GM12878 (cell line): ENCODE data around the gene CACYBP. TPM values are rescaled to one million over a fixed set of nuclear protein-coding genes. Genes with fewer than 3 reads are reported as not detected.

Experiments used
- EZH2 ChIP-seq: IDR thresholded peaks from 2 replicates; pipeline ENCODE4 v1.6.1; 2012; ENCODE audit warnings: low read depth, mild to moderate bottlenecking, control low read depth, inconsistent platforms, low read length, borderline replicate concordance; ENCODE audit not compliant: control insufficient read depth
- MTA2 ChIP-seq: fragments of 450-650 bp; IDR thresholded peaks from 2 replicates; pipeline ENCODE4 v1.6.1; 2016; ENCODE audit warnings: low read depth, mild to moderate bottlenecking, moderate library complexity
- POLR2A ChIP-seq: IDR thresholded peaks from 2 replicates; pipeline ENCODE4 v1.6.1; 2011; ENCODE audit warnings: low read depth, mild to moderate bottlenecking, low read length
- POLR2AphosphoS2 ChIP-seq: IDR thresholded peaks from 2 replicates; pipeline ENCODE4 v1.6.1; 2011; ENCODE audit warnings: low read depth, mild to moderate bottlenecking, low read length, improper control_type of control experiment, moderate library complexity
- RAD51 ChIP-seq: fragments of 450-650 bp; IDR thresholded peaks from 2 replicates; pipeline ENCODE4 v1.6.1; 2016; ENCODE audit warnings: moderate library complexity, mild to moderate bottlenecking, inconsistent platforms
- SMAD5 ChIP-seq: IDR thresholded peaks from 2 replicates; pipeline ENCODE4 v1.6.1; 2016; ENCODE audit warnings: antibody characterized with exemption, low read depth
- SREBF2 ChIP-seq: IDR thresholded peaks from 2 replicates; pipeline ENCODE4 v1.6.1; 2012; ENCODE audit warnings: mild to moderate bottlenecking, low read length
- ZNF207 ChIP-seq: fragments of 450-650 bp; IDR thresholded peaks from 2 replicates; pipeline ENCODE4 v1.6.1; 2014; ENCODE audit warnings: antibody characterized with exemption, mild to moderate bottlenecking, borderline replicate concordance
- ZNF217 ChIP-seq: fragments of 450-650 bp; IDR thresholded peaks from 2 replicates; pipeline ENCODE4 v1.6.1; 2017; ENCODE audit warnings: antibody characterized with exemption, mild to moderate bottlenecking
- ZSCAN29 ChIP-seq: fragments of 450-650 bp; IDR thresholded peaks from 2 replicates; pipeline ENCODE4 v1.6.1; 2017; ENCODE audit warnings: mild to moderate bottlenecking, moderate library complexity
- polyA plus RNA-seq, 11 experiments: library from polyadenylated mRNA; depleted of rRNA in 4 of 11; unstranded in 6 of 11; stranded (reverse) in 5 of 11; fragments of >200 nt; fragmentation: Nextera tagmentation in 4 of 11; fragmentation: Illumina TruSeq in 1 of 11; extraction: Ambion mirVana in 4 of 11; extraction: Trizol in 1 of 11; gene quantifications; 1 replicate in 1 of 11; 2 replicates in 10 of 11; pipeline versions ENCODE4 v1.2.1 to v1.2.3, GENCODE V29; 2011 to 2016; ENCODE audit warnings: inconsistent platforms in 2 of 11, missing spikeins in 2 of 11, low read depth in 1 of 11
- total RNA-seq, 4 experiments: library from RNA; depleted of rRNA in 3 of 4; stranded (reverse); fragments of >200 nt in 3 of 4; fragmentation: Illumina TruSeq in 1 of 4; extraction: Trizol in 1 of 4; gene quantifications; 2 replicates each; pipeline versions ENCODE4 v1.2.1 to v1.2.3, GENCODE V29; 2013 to 2021
- TF ChIP-seq, protein P1 (sequence below): fragments of 450-650 bp; IDR thresholded peaks from 2 replicates; pipeline ENCODE4 v1.6.1; 2017; ENCODE audit warnings: low read depth, mild to moderate bottlenecking, moderate library complexity
- TF ChIP-seq, protein P2 (sequence below): fragments of 450-650 bp; IDR thresholded peaks from 2 replicates; pipeline ENCODE4 v1.6.1; 2016; ENCODE audit warnings: mild to moderate bottlenecking, moderate library complexity, borderline replicate concordance
- TF ChIP-seq, protein P3 (sequence below): IDR thresholded peaks from 2 replicates; pipeline ENCODE4 v1.6.1; 2012; ENCODE audit warnings: improper control_type of control experiment, low read depth, low read length; ENCODE audit not compliant: insufficient replicate concordance
- TF ChIP-seq, protein P4 (sequence below): fragments of 450-650 bp; IDR thresholded peaks from 2 replicates; pipeline ENCODE4 v1.6.1; 2016; ENCODE audit warnings: mild to moderate bottlenecking

Gene CACYBP
- total and polyA plus RNA-seq, 10 of the 15 experiments (the other 5 are each of a cell fraction or from before 2014, with no cell fraction given): 77.7 to 488 (median 218) TPM

DNA sequence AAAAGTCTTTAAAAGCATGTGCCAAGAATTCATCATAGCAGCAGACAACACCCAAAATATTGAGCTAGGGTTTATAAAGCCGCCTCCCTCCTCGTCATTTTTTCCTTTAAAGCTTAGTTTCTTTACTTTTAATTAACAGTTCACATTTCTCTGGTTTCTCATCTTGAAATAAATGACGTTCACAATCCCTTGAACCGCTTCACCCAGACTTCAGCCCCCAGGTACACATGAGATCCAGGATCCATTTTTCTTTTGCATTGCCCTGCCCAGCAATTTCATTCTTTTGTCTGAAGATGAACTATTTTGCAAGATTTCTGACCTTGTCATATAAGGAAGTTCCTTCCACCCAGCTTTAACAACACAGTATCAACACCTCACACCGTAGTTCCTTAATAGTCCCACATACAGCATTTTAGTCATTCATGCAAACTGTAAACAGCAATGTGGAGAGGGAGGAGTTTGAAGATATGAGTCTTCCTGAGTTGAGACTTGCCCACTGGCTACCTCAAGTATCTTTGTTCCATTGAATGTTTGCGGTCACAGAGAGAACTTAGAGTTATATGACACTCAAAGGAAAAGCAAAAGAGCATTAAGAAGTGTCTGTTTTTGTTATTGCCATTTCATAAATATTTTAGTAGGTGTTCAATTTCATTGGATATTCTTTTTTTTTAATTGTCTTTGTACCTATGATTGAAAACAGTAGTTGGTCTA, 35.3 kb upstream of the CACYBP start (continued):
- no peak for TF ChIP-seq RAD51
- TF ChIP-seq POLR2A: no peak
- TF ChIP-seq, protein P1, sequence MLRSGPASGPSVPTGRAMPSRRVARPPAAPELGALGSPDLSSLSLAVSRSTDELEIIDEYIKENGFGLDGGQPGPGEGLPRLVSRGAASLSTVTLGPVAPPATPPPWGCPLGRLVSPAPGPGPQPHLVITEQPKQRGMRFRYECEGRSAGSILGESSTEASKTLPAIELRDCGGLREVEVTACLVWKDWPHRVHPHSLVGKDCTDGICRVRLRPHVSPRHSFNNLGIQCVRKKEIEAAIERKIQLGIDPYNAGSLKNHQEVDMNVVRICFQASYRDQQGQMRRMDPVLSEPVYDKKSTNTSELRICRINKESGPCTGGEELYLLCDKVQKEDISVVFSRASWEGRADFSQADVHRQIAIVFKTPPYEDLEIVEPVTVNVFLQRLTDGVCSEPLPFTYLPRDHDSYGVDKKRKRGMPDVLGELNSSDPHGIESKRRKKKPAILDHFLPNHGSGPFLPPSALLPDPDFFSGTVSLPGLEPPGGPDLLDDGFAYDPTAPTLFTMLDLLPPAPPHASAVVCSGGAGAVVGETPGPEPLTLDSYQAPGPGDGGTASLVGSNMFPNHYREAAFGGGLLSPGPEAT: peak; percentile 52; the same call in 1 of the 2 replicates
- TF ChIP-seq EZH2: no peak
- TF ChIP-seq ZSCAN29: no peak
- TF ChIP-seq, protein P2, sequence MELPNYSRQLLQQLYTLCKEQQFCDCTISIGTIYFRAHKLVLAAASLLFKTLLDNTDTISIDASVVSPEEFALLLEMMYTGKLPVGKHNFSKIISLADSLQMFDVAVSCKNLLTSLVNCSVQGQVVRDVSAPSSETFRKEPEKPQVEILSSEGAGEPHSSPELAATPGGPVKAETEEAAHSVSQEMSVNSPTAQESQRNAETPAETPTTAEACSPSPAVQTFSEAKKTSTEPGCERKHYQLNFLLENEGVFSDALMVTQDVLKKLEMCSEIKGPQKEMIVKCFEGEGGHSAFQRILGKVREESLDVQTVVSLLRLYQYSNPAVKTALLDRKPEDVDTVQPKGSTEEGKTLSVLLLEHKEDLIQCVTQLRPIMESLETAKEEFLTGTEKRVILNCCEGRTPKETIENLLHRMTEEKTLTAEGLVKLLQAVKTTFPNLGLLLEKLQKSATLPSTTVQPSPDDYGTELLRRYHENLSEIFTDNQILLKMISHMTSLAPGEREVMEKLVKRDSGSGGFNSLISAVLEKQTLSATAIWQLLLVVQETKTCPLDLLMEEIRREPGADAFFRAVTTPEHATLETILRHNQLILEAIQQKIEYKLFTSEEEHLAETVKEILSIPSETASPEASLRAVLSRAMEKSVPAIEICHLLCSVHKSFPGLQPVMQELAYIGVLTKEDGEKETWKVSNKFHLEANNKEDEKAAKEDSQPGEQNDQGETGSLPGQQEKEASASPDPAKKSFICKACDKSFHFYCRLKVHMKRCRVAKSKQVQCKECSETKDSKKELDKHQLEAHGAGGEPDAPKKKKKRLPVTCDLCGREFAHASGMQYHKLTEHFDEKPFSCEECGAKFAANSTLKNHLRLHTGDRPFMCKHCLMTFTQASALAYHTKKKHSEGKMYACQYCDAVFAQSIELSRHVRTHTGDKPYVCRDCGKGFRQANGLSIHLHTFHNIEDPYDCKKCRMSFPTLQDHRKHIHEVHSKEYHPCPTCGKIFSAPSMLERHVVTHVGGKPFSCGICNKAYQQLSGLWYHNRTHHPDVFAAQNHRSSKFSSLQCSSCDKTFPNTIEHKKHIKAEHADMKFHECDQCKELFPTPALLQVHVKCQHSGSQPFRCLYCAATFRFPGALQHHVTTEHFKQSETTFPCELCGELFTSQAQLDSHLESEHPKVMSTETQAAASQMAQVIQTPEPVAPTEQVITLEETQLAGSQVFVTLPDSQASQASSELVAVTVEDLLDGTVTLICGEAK: no peak
- TF ChIP-seq, protein P3, sequence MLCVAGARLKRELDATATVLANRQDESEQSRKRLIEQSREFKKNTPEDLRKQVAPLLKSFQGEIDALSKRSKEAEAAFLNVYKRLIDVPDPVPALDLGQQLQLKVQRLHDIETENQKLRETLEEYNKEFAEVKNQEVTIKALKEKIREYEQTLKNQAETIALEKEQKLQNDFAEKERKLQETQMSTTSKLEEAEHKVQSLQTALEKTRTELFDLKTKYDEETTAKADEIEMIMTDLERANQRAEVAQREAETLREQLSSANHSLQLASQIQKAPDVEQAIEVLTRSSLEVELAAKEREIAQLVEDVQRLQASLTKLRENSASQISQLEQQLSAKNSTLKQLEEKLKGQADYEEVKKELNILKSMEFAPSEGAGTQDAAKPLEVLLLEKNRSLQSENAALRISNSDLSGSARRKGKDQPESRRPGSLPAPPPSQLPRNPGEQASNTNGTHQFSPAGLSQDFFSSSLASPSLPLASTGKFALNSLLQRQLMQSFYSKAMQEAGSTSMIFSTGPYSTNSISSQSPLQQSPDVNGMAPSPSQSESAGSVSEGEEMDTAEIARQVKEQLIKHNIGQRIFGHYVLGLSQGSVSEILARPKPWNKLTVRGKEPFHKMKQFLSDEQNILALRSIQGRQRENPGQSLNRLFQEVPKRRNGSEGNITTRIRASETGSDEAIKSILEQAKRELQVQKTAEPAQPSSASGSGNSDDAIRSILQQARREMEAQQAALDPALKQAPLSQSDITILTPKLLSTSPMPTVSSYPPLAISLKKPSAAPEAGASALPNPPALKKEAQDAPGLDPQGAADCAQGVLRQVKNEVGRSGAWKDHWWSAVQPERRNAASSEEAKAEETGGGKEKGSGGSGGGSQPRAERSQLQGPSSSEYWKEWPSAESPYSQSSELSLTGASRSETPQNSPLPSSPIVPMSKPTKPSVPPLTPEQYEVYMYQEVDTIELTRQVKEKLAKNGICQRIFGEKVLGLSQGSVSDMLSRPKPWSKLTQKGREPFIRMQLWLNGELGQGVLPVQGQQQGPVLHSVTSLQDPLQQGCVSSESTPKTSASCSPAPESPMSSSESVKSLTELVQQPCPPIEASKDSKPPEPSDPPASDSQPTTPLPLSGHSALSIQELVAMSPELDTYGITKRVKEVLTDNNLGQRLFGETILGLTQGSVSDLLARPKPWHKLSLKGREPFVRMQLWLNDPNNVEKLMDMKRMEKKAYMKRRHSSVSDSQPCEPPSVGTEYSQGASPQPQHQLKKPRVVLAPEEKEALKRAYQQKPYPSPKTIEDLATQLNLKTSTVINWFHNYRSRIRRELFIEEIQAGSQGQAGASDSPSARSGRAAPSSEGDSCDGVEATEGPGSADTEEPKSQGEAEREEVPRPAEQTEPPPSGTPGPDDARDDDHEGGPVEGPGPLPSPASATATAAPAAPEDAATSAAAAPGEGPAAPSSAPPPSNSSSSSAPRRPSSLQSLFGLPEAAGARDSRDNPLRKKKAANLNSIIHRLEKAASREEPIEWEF: no peak
- no peak for TF ChIP-seq SMAD5
- TF ChIP-seq, protein P4, sequence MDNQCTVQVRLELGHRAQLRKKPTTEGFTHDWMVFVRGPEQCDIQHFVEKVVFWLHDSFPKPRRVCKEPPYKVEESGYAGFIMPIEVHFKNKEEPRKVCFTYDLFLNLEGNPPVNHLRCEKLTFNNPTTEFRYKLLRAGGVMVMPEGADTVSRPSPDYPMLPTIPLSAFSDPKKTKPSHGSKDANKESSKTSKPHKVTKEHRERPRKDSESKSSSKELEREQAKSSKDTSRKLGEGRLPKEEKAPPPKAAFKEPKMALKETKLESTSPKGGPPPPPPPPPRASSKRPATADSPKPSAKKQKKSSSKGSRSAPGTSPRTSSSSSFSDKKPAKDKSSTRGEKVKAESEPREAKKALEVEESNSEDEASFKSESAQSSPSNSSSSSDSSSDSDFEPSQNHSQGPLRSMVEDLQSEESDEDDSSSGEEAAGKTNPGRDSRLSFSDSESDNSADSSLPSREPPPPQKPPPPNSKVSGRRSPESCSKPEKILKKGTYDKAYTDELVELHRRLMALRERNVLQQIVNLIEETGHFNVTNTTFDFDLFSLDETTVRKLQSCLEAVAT: peak; percentile 71; the same call in 1 of the 2 replicates
- TF ChIP-seq SREBF2: no peak
- TF ChIP-seq ZNF207: no peak
- TF ChIP-seq ZNF217: no peak
- peak; percentile 29; the same call in 1 of the 2 replicates for TF ChIP-seq MTA2
- TF ChIP-seq POLR2AphosphoS2: no peak
